SK-N-SH (cell line): ENCODE measurements around the gene RET. TPM values are rescaled to one million over a fixed set of nuclear protein-coding genes. Genes with fewer than 3 reads are reported as not detected.

Experiments
- CTCF ChIA-PET: fragments of 300-600, 350-600 bp; formaldehyde crosslinking; extraction: SDS; loops from one replicate; lab custom pipeline; 2021; lab: Yijun Ruan, JAX
- POLR2A ChIA-PET: fragments of 350-600 bp; sonication (Branson Sonifier 250); formaldehyde crosslinking; extraction: SDS; loops from one replicate; lab custom pipeline; 2020; ENCODE audit warnings: antibody characterized with exemption, inconsistent platforms; lab: Yijun Ruan, JAX
- DNase-seq: peaks from one replicate; pipeline ENCODE4 v3.0.0; 2012
- H2AFZ ChIP-seq: fragments of 200-600 bp; sonication (generic); 2 replicates; pipeline ENCODE4 v1.8.1; 2016; ENCODE audit warnings: antibody characterized with exemption, mild to moderate bottlenecking, low read depth
- H3F3A ChIP-seq: fragments of 200-600 bp; sonication (generic); replicated peaks from 2 replicates; pipeline ENCODE3; 2016; ENCODE audit warnings: antibody characterized with exemption, mild to moderate bottlenecking; ENCODE audit not compliant: insufficient read depth
- H3K27ac ChIP-seq, 2 experiments: fragments of 200-500 bp in 1 of 2; fragments of 200-600 bp in 1 of 2; sonication (Bioruptor generic) in 1 of 2; sonication (generic), shearing (Covaris generic) in 1 of 2; 2 replicates each; pipeline versions ENCODE4 v1.5.1 to v1.6.1; 2014 to 2016; ENCODE audit warnings: low read depth in 2 of 2, inconsistent platforms in 1 of 2, low read length in 1 of 2, mild to moderate bottlenecking in 1 of 2, mixed read lengths in 1 of 2
- H3K27me3 ChIP-seq: fragments of 200-600 bp; sonication (generic), shearing (Covaris generic); 2 replicates; pipeline ENCODE4 v1.6.1; 2016; ENCODE audit warnings: mixed run types; ENCODE audit not compliant: insufficient read depth
- H3K36me3 ChIP-seq, 2 experiments: fragments of 200-500 bp in 1 of 2; fragments of 200-600 bp in 1 of 2; sonication (Bioruptor generic) in 1 of 2; sonication (generic) in 1 of 2; replicated peaks in 1 of 2; 2 replicates each; pipeline versions ENCODE3 to v1.5.1; 2014 to 2016; ENCODE audit warnings: low read length in 1 of 2, mild to moderate bottlenecking in 1 of 2; ENCODE audit not compliant: insufficient read depth in 2 of 2, control insufficient read depth in 1 of 2
- H3K4me1 ChIP-seq, 2 experiments: fragments of 200-500 bp in 1 of 2; fragments of 200-600 bp in 1 of 2; sonication (Bioruptor generic) in 1 of 2; sonication (generic), shearing (Covaris generic) in 1 of 2; 2 replicates each; pipeline versions ENCODE4 v1.5.1 to v1.6.1; 2014 to 2016; ENCODE audit warnings: low read depth in 1 of 2, low read length in 1 of 2, mixed run types in 1 of 2; ENCODE audit not compliant: insufficient read depth in 2 of 2, control insufficient read depth in 1 of 2
- H3K4me2 ChIP-seq: fragments of 200-600 bp; sonication (generic), shearing (Covaris generic); 2 replicates; pipeline ENCODE4 v1.6.1; 2017; ENCODE audit warnings: mixed run types
- H3K4me3 ChIP-seq, 2 experiments: fragments of 200-500 bp in 1 of 2; fragments of 200-600 bp in 1 of 2; sonication (Bioruptor generic) in 1 of 2; sonication (generic), shearing (Covaris generic) in 1 of 2; 2 replicates each; pipeline versions ENCODE4 v1.5.1 to v1.8.1; 2014 to 2016; ENCODE audit warnings: low read depth in 2 of 2, inconsistent platforms in 1 of 2, low read length in 1 of 2, mild to moderate bottlenecking in 1 of 2, mixed read lengths in 1 of 2, moderate library complexity in 1 of 2
- H3K79me2 ChIP-seq: fragments of 200-600 bp; sonication (generic); 2 replicates; pipeline ENCODE4 v1.8.1; 2017; ENCODE audit warnings: mild to moderate bottlenecking; ENCODE audit not compliant: insufficient read depth
- H3K9ac ChIP-seq: fragments of 200-600 bp; sonication (generic); 2 replicates; pipeline ENCODE4 v1.6.1; 2017; ENCODE audit warnings: mixed run types
- H3K9me2 ChIP-seq: fragments of 200-600 bp; sonication (generic); 2 replicates; pipeline ENCODE4 v1.6.1; 2017; ENCODE audit warnings: mixed run types
- H3K9me3 ChIP-seq: fragments of 200-600 bp; sonication (generic); 2 replicates; pipeline ENCODE4 v1.6.1; 2017; ENCODE audit warnings: mixed run types, mild to moderate bottlenecking, moderate library complexity
- H4K20me1 ChIP-seq: fragments of 200-600 bp; sonication (generic); 2 replicates; pipeline ENCODE4 v1.6.1; 2017; ENCODE audit warnings: mild to moderate bottlenecking, mixed run types; ENCODE audit not compliant: insufficient read depth
- CHD2 ChIP-seq: fragments of 150-350 bp; IDR thresholded peaks from 2 replicates; pipeline ENCODE4 v1.6.1; 2018; ENCODE audit warnings: low read length; ENCODE audit not compliant: partially characterized antibody
- ELF1 ChIP-seq: IDR thresholded peaks from 2 replicates; pipeline ENCODE4 v1.4.0; 2012
- EZH2phosphoT487 ChIP-seq: fragments of 200-600 bp; sonication (generic); IDR thresholded peaks from 2 replicates; pipeline ENCODE4 v1.6.1; 2017; ENCODE audit warnings: low read depth, mixed run types, mild to moderate bottlenecking, antibody characterized with exemption, moderate library complexity, borderline replicate concordance
- FOXJ3 ChIP-seq: sonication (generic); formaldehyde crosslinking; IDR thresholded peaks from 2 replicates; pipeline ENCODE4 v1.5.1; 2020; ENCODE audit warnings: mild to moderate bottlenecking, missing genetic modification reagents
- GABPA ChIP-seq: IDR thresholded peaks from 2 replicates; pipeline ENCODE4 v1.4.0; 2012; ENCODE audit warnings: low read depth, mild to moderate bottlenecking
- GATA2 ChIP-seq: sonication (generic); formaldehyde crosslinking; IDR thresholded peaks from 2 replicates; pipeline ENCODE4 v1.5.0; 2020; ENCODE audit warnings: mild to moderate bottlenecking, missing genetic modification reagents
- JUND ChIP-seq: IDR thresholded peaks from 2 replicates; pipeline ENCODE4 v1.4.0; 2012
- MEF2A ChIP-seq: IDR thresholded peaks from 2 replicates; pipeline ENCODE4 v1.4.0; 2012; ENCODE audit warnings: low read depth, borderline replicate concordance
- POLR2AphosphoS5 ChIP-seq: IDR thresholded peaks from 2 replicates; pipeline ENCODE4 v1.6.1; 2012; ENCODE audit warnings: low read depth, low read length
- RAD21 ChIP-seq: IDR thresholded peaks from 2 replicates; pipeline ENCODE4 v1.6.1; 2012; ENCODE audit warnings: mild to moderate bottlenecking, low read length
- RCOR1 ChIP-seq: fragments of 150-350 bp; IDR thresholded peaks from 2 replicates; pipeline ENCODE4 v1.6.1; 2017; ENCODE audit warnings: antibody characterized with exemption, low read length
- RXRA ChIP-seq: IDR thresholded peaks from 2 replicates; pipeline ENCODE4 v1.4.0; 2012; ENCODE audit warnings: low read depth, mild to moderate bottlenecking, borderline replicate concordance
- SMC3 ChIP-seq: IDR thresholded peaks from 2 replicates; pipeline ENCODE4 v1.6.1; 2012; ENCODE audit warnings: low read depth, low read length, improper control_type of control experiment
- TCF12 ChIP-seq: IDR thresholded peaks from 2 replicates; pipeline ENCODE4 v1.4.0; 2012
- TEAD4 ChIP-seq: IDR thresholded peaks from 2 replicates; pipeline ENCODE4 v1.4.0; 2012; ENCODE audit warnings: mild to moderate bottlenecking, borderline replicate concordance; ENCODE audit not compliant: insufficient read depth
- WGBS: methylation state at CpG from one replicate; pipeline ENCODE4 v1.1.6; 2017; ENCODE audit warnings: low lambda C conversion rate; 5-methylcytosine and 5-hydroxymethylcytosine counted together
- polyA plus RNA-seq, 3 experiments: library from polyadenylated mRNA; depleted of rRNA; stranded (reverse); fragments of >200 nt; gene quantifications; 2 replicates each; pipeline ENCODE4 v1.2.3, GENCODE V29; 2012
- TF ChIP-seq, protein P1 (sequence below): IDR thresholded peaks from 2 replicates; pipeline ENCODE4 v1.6.1; 2012; ENCODE audit warnings: mild to moderate bottlenecking, low read depth, low read length, moderate library complexity
- TF ChIP-seq, protein P2 (sequence below): fragments of 200-600 bp; sonication (generic); IDR thresholded peaks from 2 replicates; pipeline ENCODE4 v1.6.1; 2017; ENCODE audit warnings: antibody characterized with exemption, mild to moderate bottlenecking, moderate library complexity
- TF ChIP-seq, protein P3 (sequence below): fragments of 150-350 bp; IDR thresholded peaks from 2 replicates; pipeline ENCODE4 v1.6.1; 2017; ENCODE audit warnings: antibody characterized with exemption, low read length, low read depth, borderline replicate concordance
- TF ChIP-seq, protein P4 (sequence below): fragments of 150-350 bp; IDR thresholded peaks from 2 replicates; pipeline ENCODE4 v1.6.1; 2016; ENCODE audit warnings: mild to moderate bottlenecking, low read depth, low read length

The RET gene
- polyA plus RNA-seq, 1 of the 3 experiments (the other 2 are of a cell fraction) = 3.2 TPM

DNA sequence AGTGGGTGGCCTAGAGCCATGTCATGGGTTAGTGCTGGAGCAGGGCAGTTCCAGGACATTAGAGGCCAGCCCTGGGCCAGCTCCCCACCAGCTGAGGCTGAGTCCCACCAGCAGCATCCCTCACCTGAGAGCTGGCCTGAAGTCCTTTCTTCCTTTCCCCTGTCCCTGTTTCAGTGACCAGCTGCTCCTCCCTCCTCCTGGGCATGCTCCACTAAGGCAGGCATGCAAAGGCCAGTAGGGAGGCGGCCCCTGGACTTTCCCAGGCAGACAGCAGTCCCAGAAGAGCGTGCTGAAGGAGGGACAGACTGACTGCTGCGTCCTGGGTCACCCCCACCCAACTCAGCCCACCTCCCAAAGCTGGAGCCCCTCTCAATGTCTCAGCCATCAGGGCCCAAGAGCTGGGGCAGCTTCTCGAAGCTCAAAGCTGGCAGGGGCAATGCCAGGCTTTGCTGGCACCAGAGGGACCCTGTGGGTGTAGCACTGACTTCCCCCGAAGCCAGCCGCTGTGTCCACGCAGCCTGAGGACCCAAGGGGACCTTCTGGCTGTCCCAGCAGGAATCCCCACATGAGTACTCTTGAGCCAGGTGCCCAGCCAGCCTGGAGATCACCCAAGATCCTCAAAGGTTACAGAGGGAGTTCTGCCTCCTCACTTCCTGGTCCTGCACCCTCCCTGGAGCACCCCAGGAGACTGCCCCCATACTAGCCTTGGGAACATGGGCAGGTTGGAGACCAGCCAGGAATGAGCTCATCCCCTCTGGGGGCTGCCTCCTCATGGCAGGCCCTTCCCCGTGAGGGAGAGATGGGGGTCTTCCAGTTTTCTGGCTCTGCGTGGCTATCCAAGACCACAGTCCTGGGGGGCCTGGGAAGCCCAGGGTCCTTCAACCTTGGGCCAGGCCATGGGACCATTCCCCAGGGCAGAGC is 35.2 kb upstream of the RET start:
- ChIA-PET POLR2A (interaction anchor here (0.8 kb wide), 1 partner anchor 71 kb away, joined by 4 read pairs; no protein-coding TSS in a partner anchor), CTCF (interaction anchor here (1.1 to 1.4 kb wide), 4 partner anchors 37 to 176 kb away, joined by 3 to 7 read pairs (median 3); no protein-coding TSS in a partner anchor)
- Histone ChIP-seq H3K27ac (peak overlapping the region in 1 of 2 experiments; percentile 47; a peak in 1 of 4 replicates), H3F3A (no peaks in the 10 kb centered on the region), H3K9me3 (no peaks in the 10 kb centered on the region), H3K36me3 (no peaks in the 10 kb centered on the region), H3K4me3 (no peak overlapping the region), H3K79me2 (no peaks in the 10 kb centered on the region), H4K20me1 (no peaks in the 10 kb centered on the region), H3K4me1 (peaks cover 0 to 89% of the 10 kb centered on the region in 2 experiments; a peak in 3 of 4 replicates), H3K9me2 (no peaks in the 10 kb centered on the region), H3K9ac (no peak overlapping the region), H2AFZ (no peak overlapping the region), H3K27me3 (no peaks in the 10 kb centered on the region), H3K4me2 (no peak overlapping the region)
- peak; percentile 28 for DNase-seq
- 27% methylated on average over 3 of the region's 9 CpGs for WGBS
- TF ChIP-seq FOXJ3 (CRISPR knock-in tag) (no peak), RCOR1 (no peak), TCF12 (no peak), RAD21 (no peak), MEF2A (no peak), JUND (no peak), TEAD4 (no peak), EZH2phosphoT487 (no peak), POLR2AphosphoS5 (no peak), GABPA (no peak), ELF1 (no peak), CHD2 (no peak), GATA2 (CRISPR knock-in tag) (no peak), RXRA (no peak), SMC3 (no peak)
- TF ChIP-seq, protein P1, sequence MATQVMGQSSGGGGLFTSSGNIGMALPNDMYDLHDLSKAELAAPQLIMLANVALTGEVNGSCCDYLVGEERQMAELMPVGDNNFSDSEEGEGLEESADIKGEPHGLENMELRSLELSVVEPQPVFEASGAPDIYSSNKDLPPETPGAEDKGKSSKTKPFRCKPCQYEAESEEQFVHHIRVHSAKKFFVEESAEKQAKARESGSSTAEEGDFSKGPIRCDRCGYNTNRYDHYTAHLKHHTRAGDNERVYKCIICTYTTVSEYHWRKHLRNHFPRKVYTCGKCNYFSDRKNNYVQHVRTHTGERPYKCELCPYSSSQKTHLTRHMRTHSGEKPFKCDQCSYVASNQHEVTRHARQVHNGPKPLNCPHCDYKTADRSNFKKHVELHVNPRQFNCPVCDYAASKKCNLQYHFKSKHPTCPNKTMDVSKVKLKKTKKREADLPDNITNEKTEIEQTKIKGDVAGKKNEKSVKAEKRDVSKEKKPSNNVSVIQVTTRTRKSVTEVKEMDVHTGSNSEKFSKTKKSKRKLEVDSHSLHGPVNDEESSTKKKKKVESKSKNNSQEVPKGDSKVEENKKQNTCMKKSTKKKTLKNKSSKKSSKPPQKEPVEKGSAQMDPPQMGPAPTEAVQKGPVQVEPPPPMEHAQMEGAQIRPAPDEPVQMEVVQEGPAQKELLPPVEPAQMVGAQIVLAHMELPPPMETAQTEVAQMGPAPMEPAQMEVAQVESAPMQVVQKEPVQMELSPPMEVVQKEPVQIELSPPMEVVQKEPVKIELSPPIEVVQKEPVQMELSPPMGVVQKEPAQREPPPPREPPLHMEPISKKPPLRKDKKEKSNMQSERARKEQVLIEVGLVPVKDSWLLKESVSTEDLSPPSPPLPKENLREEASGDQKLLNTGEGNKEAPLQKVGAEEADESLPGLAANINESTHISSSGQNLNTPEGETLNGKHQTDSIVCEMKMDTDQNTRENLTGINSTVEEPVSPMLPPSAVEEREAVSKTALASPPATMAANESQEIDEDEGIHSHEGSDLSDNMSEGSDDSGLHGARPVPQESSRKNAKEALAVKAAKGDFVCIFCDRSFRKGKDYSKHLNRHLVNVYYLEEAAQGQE = no peak
- TF ChIP-seq, protein P2, sequence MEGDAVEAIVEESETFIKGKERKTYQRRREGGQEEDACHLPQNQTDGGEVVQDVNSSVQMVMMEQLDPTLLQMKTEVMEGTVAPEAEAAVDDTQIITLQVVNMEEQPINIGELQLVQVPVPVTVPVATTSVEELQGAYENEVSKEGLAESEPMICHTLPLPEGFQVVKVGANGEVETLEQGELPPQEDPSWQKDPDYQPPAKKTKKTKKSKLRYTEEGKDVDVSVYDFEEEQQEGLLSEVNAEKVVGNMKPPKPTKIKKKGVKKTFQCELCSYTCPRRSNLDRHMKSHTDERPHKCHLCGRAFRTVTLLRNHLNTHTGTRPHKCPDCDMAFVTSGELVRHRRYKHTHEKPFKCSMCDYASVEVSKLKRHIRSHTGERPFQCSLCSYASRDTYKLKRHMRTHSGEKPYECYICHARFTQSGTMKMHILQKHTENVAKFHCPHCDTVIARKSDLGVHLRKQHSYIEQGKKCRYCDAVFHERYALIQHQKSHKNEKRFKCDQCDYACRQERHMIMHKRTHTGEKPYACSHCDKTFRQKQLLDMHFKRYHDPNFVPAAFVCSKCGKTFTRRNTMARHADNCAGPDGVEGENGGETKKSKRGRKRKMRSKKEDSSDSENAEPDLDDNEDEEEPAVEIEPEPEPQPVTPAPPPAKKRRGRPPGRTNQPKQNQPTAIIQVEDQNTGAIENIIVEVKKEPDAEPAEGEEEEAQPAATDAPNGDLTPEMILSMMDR = no peak
- TF ChIP-seq, protein P3, sequence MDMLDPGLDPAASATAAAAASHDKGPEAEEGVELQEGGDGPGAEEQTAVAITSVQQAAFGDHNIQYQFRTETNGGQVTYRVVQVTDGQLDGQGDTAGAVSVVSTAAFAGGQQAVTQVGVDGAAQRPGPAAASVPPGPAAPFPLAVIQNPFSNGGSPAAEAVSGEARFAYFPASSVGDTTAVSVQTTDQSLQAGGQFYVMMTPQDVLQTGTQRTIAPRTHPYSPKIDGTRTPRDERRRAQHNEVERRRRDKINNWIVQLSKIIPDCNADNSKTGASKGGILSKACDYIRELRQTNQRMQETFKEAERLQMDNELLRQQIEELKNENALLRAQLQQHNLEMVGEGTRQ = no peak
- TF ChIP-seq, protein P4, sequence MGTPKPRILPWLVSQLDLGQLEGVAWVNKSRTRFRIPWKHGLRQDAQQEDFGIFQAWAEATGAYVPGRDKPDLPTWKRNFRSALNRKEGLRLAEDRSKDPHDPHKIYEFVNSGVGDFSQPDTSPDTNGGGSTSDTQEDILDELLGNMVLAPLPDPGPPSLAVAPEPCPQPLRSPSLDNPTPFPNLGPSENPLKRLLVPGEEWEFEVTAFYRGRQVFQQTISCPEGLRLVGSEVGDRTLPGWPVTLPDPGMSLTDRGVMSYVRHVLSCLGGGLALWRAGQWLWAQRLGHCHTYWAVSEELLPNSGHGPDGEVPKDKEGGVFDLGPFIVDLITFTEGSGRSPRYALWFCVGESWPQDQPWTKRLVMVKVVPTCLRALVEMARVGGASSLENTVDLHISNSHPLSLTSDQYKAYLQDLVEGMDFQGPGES = no peak
